HG03280 (cell line): ENCODE measurements around the gene ENHO.
"Not testable (repeated sequence)": the region's sequence is repeated elsewhere in the genome, so short reads cannot be mapped to it uniquely, and the experiment has no call there.

ENCODE experiments used
- ATAC-seq: cut with Tn5 transposase; IDR thresholded peaks from one replicate; pipeline ENCODE4 v1.9.1; 2021; ENCODE audit warnings: mild to moderate bottlenecking, moderate library complexity; ENCODE audit not compliant: unreplicated experiment

The ENHO gene

DNA sequence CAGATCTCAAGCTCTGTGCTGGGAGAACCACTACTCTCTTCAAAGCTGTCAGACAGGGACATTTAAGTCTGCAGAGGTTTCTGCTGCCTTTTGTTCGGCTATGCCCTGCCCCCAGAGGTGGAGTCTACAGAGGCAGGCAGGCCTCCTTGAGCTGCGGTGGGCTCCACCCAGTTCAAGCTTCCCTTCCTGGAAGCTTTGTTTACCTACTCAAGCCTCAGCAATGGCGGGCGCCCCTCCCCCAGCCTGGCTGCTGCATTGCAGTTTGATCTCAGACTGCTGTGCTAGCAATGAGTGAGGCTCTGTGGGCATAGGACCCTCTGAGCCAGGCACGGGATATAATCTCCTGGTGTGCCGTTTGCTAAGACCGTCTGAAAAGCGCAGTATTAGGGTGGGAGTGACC is 9.3 kb upstream of the ENHO start:
- ATAC-seq: not testable (repeated sequence)

DNA sequence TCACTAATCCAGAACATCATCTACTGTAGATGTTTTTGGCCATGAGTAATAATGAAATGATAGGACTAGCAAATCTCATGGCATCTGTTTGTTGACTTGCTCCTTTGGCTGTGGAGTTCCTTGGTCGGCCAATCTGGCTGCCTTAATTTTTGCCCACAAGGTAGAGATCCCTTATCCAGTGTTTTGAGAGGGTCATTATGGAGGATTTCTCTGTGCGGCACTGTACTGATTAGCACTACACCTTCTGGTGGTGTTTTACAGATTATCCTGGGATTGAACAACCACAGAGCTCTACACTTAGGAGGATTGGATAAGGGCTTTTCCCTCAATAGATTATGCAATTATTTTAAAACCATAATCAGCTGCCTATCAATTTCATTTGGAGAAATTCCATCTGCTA is 3.2 kb upstream of the ENHO start:
- no peak for ATAC-seq

DNA sequence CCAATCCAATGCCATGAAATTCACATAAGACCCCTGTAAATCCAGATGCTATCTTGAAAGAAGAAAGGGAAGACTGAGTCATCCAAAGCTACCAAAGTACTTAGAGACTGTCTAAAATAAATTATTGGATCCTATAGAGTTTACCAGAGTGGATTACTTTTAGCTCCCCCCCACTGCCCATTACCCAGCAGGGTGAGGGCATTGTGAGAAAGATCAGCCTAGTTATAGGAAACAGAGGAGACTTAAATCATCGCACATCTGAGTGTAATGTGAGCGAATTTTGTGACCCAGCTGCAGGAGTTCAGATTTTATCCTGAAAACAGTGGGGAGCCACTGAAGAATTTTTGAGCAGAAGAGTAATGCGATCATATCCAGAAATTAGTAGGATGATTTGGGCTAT is 1.6 kb upstream of the ENHO start:
- ATAC-seq: no peak

DNA sequence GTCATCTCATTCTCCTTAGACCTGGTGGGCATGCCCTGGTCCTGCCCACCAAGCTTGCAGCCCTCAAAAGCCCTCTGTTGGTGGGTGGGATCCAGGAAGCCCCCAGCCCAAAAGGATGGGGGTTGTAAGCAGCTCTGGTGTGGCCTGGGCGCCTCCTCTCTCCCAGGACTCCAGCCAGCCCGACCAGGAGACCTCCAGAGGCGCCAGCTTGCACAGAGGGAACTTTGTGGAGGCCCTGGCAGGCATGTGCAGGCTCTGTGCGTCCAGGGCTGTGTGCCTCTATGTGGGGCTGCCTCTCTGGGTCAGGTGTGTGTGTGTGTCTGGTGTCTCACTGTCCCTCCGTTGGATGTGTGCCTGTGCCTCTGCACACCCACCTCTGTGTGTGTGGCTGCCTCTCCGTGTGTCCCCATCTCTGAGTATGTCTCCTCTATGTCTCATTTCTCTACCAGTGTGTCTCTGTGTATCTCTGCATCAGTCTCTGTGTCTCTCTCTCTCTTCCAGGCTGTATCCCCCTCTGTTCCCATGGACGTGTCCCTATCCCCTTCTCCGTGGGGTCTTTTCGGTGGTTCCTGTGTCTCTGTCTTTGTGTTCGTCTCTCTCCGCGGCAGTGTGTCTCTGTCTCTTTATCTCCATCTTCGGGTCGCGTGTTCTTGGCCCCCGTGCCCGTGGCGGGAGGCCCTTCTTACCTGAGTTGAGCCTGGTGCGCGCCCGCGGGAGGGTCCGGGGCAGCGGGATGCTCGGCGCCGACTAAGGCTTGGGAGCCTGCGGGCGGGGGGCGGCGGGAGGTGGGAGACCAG is 501 bp downstream of the ENHO start:
- no peak for ATAC-seq

DNA sequence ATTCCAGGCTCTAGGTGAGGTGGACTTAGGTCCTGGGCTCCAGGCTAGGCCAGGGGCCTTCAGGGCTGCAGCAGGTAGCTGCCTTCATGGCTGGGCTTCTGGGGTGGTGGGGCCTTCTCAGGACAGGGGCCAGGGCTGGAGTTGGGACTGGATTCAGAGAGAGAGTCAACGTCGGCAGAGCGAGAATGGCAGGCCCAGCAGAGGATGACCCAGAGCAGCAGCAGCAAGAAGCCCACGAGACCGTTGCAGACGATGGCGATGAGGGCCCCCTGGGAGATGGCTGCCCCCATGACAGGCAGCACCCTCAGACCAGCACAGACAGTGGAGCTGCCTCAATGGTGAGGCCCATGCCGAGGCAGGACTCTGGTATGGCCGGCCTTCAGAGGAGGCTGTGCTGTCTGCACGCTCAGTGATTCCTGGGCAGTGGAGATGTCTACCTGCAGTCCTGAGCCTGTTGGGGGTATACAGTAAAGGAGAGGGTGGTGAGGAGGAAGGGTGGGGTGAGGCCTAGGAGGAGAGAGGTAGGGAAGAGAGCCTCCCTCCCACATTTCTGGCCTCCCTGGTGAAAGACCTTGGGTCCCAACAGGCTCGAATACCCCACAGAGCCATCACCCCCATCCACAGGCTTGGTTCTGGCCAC is 1.3 kb downstream of the ENHO start:
- ATAC-seq: no peak

DNA sequence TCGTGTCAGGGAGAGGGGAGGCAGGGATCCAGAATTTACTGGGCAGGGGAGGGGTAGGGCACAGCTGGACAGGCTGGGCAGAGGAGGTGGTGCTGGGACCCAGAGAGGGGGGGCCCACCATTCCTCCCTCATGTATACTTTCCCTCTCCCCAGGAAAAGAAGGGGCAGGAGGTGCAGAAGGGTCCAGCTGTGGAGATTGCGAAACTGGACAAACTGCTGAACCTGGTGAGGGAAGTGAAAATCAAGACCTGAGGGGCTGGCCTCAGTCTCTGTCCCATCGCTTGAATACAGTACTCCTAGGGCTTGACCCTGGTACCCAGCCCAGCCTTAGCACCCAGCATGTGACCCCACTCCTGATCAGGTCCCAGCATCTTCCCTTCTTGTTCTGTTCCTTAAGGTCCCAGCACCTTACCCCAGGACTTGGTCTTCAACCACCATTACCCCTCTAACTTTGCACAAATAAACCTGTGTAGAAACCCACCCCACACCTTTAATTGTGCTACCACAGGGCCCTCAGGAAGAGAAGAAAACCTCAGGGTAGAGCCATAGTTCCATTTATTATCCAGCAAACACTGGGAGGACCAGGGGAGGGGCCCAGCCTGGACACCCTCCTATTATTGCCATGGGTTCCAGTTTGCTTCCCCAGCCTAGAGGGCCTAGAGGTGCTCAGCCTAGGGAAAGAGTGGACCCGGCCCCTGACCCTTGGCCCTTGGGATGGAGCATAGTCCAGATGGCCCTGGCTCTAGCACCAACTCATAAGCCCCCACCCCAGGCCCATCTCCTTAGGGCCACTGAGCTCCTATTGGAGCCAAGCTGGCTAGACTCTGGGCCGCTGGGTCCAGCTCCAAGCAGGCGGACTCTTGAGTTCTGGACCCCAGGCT is 2.0 kb downstream of the ENHO start:
- ATAC-seq: no peak

DNA sequence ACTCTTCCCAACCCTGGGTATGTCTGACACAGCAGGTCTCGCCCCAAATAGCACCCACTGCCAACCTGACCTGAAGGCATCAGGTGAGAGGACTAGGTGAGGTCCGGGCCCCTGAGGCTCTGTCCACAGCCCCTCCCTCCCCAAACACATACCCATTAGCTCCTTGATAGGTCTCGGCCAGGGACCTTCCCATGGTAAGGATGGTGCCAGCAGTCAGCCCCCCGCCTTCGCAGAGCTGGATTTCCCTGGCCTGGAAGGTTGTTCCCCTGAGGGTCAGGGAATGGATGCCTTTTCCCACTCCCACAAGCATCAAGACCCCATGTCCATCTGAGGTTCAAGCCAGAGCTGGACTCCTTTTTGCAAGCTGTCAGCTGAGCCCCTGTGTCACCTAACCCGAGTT is 2.7 kb downstream of the ENHO start:
- ATAC-seq: no peak

DNA sequence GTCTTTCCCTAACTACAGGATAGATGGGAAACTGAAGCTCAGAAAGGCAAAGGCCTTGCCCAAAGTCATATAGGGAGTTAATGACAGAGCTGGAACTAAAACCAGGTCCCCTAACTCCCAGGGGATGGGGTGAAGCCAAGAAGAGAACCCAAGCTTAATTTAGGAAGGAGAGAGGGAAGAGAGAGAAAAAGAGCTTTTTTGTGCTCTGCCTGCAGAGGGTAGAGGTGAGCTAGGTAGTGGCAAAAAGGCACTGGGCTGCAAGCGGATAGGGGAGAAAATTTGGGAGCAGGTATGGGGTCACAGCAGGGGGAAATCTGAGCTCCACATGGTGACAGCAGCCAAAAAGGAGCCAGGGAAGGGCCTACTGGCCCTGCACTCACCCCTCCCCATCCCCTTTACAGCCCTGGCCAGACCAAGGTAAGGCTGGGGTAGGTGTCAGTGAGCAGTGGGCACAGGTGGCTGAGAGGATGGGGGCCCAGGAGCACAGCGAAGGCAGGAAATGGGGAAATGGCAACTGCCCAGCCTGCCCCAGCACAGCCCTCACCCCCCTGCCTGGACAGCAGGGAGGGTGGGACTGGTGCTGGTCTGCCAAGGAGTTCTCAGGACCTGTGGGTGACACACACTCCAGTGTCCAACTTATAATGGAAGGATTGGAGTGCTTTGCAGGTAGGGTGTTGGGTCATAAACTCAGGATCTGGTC is 3.3 kb downstream of the ENHO start:
- ATAC-seq: no peak

DNA sequence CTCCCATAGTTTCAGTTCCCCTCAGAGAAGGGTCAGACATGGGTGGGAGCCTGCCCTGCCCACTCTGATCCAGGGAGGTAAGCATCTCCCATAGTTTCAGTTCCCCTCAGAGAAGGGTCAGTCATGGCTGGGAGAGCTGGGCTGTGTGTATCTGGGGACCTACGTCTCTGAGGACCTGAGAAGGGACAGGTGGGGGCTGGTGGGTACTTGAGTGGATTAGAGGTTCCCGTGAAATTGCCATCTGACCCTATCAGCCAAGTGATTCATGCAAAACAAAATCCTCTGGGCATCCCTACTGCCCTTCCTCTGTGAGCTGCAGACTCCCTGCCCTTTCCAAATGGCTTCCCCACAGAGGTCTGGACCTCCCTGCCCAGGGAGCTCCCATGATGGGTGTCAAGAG is 3.9 kb downstream of the ENHO start:
- no peak for ATAC-seq

DNA sequence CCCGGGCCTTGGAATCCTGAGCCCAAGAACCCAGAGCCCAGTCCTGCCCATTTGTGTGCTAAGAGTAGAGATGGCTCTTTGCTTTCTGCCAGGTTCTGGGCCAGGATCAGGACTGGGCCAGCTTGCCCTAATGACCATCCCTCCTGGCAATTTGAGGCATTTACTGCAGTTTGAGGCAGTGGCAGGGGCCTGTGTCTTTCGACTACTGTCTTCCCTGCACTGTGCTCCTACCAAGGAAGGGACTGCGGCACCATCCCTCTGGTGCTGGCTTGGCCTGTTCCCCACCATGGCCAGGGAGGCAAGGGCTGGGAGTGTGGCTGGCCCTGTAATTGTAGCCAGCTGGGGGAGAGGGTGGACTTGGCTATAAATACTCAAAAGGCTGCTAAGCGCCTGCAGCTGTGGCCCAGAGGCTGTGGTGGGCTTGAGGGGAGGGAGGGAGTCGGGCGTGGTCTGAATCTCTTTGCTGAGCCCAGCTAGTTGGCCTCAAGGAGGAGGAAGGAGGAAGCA is 4.6 kb downstream of the ENHO start:
- no peak for ATAC-seq

DNA sequence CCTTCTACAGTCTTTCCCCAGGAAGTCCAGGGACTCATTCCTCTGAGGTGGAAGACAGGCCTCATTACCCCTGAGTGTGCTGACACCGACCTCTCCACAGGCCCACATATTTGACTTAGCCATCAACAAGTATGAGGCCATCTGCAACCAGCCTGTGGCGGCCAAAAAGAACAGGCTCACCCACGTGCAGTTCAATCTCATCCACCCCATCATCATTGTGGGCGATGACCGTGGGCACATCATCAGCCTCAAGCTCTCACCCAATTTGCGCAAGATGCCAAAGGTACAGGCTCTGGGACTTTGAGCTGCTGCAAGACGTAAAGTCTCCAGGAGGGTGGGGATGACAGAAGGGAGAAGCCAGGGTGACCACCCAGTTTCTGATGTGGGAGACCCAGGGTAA is 5.6 kb downstream of the ENHO start:
- ATAC-seq: no peak

DNA sequence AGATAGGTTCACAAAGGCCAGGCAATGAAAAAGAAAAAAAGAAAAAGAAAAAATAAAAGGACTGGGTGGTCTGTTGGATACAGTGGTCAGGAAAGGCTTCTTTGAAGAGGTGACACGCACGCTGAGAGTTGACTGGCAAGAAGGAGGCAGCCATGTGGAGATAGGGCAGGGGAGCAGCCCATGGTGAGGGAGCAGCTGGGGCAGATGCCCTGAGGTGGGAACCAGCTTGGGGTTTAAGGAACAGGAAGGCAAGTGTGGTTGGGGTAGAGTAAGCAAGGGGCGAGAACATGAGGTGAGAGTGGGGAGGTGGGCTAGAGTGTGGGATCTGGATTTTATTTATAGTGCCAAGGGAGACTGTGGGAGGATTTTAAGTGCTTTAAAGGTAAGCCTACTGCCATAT is 6.8 kb downstream of the ENHO start:
- ATAC-seq: no peak

DNA sequence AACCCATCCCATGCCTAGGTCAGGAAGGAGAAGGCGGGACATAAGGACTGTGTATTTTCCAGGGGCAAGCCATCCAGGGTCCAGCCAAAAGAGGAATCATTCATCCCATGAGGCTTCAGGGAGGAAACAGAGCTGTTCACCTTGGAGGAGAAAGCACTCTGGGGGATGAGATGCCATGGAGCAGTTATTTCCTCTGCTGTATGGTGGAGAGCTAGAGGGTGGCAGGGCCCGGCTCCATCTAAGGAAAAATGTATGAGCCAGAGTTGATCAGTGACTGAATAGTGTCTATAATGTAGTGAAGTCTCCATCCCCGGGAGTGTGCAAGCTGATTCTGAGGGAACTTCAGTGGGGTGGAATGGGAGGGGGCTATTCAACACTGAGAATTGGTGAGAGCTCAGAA is 8.0 kb downstream of the ENHO start:
- no peak for ATAC-seq

DNA sequence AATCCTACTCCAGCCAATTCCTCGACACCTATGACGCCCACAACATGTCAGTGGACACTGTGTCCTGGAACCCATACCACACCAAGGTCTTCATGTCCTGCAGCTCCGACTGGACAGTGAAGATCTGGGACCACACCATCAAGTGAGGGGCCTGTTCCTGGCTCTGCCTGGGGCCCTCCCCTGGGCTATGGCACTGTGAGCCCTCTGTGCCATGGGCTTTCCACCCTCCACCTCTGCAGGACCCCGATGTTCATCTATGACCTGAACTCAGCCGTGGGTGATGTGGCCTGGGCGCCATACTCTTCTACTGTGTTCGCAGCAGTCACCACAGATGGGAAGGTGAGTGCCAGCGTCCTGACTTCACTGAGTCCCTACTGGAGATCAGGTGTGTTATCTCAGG is 8.4 kb downstream of the ENHO start:
- ATAC-seq: no peak

DNA sequence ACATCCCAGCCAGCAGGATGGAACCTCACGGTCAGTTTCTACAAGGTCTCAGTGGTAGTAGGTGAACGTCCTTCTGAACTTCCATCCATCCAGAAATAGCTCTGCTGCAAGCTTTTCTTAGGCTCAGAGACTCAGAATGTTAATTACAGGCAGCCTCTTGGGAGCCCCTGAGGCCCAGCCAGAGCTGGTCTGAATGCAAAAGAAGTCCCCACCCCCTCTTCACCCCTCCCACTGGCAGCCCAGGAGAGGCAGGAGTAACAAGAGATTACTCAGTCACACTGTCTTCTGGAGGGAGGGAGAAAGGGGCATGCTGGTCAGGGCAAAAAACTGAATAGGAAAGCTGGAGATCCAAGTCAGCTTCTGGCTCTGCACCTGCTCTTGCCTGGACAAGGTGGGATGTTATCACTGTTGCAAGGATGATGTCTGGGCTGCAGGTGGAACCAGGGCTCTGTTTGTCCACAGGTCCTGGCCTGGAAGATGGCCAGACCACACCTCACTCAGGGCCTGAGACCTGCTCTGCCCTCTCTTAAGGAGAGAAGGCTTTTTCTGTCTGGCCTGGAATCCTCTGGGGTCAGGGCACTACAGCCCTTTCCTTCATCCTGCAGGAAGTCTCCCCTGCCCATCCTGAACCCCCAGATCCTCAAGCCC is 9.1 kb downstream of the ENHO start:
- no peak for ATAC-seq

DNA sequence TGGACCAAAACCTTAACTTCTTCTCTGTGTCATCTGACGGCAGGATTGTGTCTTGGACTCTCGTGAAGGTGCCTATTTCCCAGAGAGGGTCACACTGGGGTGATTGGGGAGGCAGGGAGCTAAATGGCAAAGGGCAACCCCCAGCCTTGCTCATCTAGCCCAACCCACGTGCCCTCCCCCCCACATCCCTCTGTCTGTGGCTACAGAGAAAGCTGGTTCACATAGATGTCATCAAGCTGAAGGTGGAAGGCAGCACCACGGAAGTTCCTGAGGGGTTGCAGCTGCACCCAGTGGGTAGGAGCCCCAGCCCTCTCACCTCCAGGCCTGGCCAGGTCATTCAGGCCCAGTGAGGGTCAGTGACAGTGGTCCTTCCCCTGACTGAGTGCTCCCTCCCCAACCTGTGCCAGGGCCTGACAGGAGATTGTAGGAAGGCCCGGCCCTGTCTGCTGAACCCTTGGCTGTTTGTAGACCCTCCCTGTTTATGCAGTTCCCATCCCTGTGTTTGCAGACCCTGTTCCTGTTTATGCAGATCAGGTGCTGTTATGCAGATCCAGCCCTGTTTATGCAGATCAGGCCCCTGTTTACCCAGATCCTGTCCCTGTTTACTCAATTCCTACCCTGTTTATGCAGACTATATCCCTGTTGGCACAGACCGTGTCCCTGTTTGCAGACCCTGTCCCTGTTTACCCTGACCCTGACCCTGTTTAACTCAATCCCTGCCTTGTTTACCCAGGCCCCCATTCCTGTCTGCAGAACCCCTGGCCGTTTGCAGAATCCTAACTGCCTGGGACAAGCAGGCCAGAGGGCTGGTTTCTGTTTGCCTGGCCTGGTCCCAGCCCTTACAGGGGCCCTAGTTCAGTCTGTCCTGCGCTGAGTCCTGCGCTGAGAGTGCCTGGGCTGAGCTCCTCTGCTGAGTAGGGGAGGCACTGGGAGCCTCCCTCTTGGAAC is 10.4 kb downstream of the ENHO start:
- ATAC-seq: no peak

DNA sequence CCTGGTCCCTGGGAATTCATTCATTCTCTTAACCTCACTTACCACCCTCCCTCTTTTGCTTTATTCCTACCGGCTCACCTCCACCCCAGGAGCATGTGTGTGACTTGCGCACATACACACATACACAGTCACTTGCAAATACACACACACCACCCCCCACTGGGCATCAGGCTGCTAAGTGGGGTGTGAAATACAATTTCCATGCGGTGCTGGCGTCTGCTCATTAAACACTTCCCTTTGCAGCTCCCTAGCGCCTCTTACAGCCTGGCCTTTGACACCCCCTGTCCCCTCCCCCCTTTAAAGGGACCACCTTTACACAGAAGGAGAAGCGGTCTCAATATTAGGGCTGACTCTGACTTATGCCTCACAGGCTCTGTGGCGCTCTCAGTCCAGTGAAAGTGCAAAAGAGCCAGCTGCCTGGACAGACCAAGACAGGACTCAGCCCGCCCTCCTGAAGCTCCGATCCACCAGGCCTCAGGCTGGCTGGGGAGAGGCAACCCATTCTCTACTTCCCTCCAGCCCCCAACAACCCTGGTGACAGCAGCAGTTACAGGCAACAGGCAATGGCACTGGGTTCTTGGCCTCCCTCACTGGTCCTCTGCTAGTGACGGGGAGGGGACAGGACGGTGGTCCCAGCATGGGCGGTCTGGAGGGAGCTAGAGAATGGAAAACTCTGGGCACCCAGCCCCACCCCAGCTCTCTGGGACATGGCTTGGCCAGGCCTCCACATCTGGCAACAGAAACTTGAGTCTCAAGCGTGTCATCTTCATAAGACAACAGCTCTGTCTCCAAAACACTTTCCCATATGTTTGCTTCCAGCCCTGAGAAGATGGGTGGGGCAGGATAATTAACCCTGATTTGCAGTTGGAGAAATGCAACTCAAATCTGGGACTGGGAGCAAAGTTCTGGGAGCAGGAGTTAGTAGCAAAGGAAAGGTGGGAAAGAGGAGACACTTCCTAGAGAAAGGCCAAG is 12.0 kb downstream of the ENHO start:
- ATAC-seq: no peak

DNA sequence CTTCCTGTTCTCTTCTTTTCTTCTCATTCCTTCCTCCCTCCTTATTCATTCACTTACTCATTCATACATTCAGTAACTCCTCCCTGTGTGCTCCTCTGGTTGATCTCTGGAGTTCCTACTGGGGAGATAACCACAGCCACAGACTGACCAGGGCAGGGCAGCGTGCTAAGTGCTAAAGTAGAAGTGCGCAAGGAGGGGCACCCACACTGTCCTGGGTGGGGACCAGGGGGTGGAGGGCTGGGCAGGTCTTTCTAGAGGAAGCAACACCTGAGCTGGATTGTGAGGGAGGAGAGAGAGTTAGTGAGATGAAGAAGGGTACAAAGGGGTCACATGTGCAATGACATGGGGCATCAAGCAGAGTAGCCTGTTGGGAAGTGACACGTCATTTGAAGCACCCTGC is 13.8 kb downstream of the ENHO start:
- ATAC-seq: no peak
